Keratinocyte (primary cell): ENCODE results near the gene NUTM2F.
"Not testable (repeated sequence)": the region's sequence is repeated elsewhere in the genome, so short reads cannot be mapped to it uniquely, and the experiment has no call there.

Experiments
- CTCF ChIP-seq, 3 experiments: IDR thresholded peaks in 1 of 3; conservative IDR thresholded peaks in 1 of 3; optimal IDR thresholded peaks in 1 of 3; 2 replicates in 2 of 3; 3 replicates in 1 of 3; pipeline versions ENCODE3 to v1.5.1; 2011; ENCODE audit warnings: low read length in 3 of 3, mild to moderate bottlenecking in 3 of 3, moderate library complexity in 2 of 3, control low read depth in 1 of 3, inconsistent platforms in 1 of 3; ENCODE audit not compliant: insufficient read depth in 2 of 3; ENCODE audit errors: extremely low read depth in 1 of 3
- EZH2 ChIP-seq: IDR thresholded peaks from one replicate; pipeline ENCODE4 v1.6.1; 2012; ENCODE audit warnings: inconsistent platforms, mild to moderate bottlenecking, low read length, moderate library complexity

DNA sequence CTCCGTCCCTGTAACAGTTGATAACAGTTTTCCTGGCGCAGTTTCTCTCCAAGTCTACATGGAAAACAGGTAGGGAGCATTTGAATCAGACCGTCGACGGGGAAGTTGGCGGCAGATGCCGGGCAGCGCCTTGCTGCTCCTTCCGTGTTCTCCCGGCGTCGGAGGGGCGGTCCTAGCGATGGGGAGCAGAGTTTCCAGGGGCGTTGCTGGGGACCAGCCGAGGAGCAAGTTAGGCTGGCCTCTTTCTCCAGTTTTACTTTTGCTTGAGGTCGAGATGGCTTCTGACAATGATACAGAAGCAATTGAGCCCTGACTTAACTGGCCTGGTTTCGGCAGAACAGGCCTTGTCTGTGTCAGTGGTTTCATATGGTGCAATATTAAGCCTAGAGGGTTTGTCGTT, 46.8 kb upstream of the NUTM2F start:
- not testable (repeated sequence) for TF ChIP-seq CTCF (optimal IDR thresholded peaks at IDR 0.05 in 1 of 3, IDR thresholded peaks at IDR 0.05 in 1 of 3, conservative IDR thresholded peaks at IDR 0.05 in 1 of 3; ENCODE audit: extremely low read depth in 1 of 3, insufficient read depth in 2 of 3, low read length in 3 of 3); EZH2
